GM23338 (cell line): ENCODE data around the gene IFT52. TPM values are rescaled to one million over a fixed set of nuclear protein-coding genes. Genes with fewer than 3 reads are reported as not detected.
A peak's percentile ranks its signal among the peaks of the same experiment; 100 is the strongest.

Experiments
- ATAC-seq: fragments of 200-7000 bp; cut with Tn5 transposase; 3 replicates; pipeline ENCODE4 v1.9.1; 2020
- DNase-seq: peaks from one replicate; pipeline ENCODE4 v3.0.0-alpha.2; 2015; ENCODE audit warnings: low spot score
- H2AFZ ChIP-seq: fragments of 200-600 bp; sonication (generic); 2 replicates; pipeline ENCODE4 v1.8.0; 2016; ENCODE audit warnings: antibody characterized with exemption, mild to moderate bottlenecking, moderate library complexity
- H3F3A ChIP-seq: fragments of 200-600 bp; sonication (generic); replicated peaks from 2 replicates; pipeline ENCODE4 v1.8.0; 2017; ENCODE audit warnings: antibody characterized with exemption, mixed run types, low read depth
- H3K27ac ChIP-seq: fragments of 200-600 bp; sonication (generic); 2 replicates; pipeline ENCODE4 v1.6.1; 2016; ENCODE audit warnings: low read depth
- H3K27me3 ChIP-seq: fragments of 200-600 bp; sonication (generic); 2 replicates; pipeline ENCODE4 v1.8.0; 2016; ENCODE audit warnings: mild to moderate bottlenecking, mixed run types, moderate library complexity; ENCODE audit not compliant: insufficient read depth
- H3K36me3 ChIP-seq: fragments of 200-600 bp; sonication (generic); 2 replicates; pipeline ENCODE4 v1.8.0; 2016; ENCODE audit warnings: mild to moderate bottlenecking; ENCODE audit not compliant: insufficient read depth
- H3K4me1 ChIP-seq: fragments of 200-600 bp; sonication (generic); 2 replicates; pipeline ENCODE4 v1.8.0; 2016; ENCODE audit warnings: mild to moderate bottlenecking, moderate library complexity; ENCODE audit not compliant: insufficient read depth
- H3K4me2 ChIP-seq: fragments of 200-600 bp; sonication (generic); 2 replicates; pipeline ENCODE4 v1.7.1; 2017; ENCODE audit warnings: mixed run types
- H3K4me3 ChIP-seq: fragments of 200-600 bp; sonication (generic); 2 replicates; pipeline ENCODE4 v1.6.1; 2016; ENCODE audit warnings: mixed run types
- H3K79me2 ChIP-seq: fragments of 200-600 bp; sonication (generic); replicated peaks from 2 replicates; pipeline ENCODE4 v1.8.0; 2017; ENCODE audit warnings: mild to moderate bottlenecking; ENCODE audit not compliant: insufficient read depth
- H3K9me2 ChIP-seq: fragments of 200-600 bp; sonication (generic); 2 replicates; pipeline ENCODE4 v1.8.0; 2017; ENCODE audit not compliant: insufficient read depth
- H4K20me1 ChIP-seq: fragments of 200-600 bp; sonication (generic); replicated peaks from 2 replicates; pipeline ENCODE4 v1.8.0; 2017; ENCODE audit warnings: mild to moderate bottlenecking; ENCODE audit not compliant: insufficient read depth
- H3K27ac Mint-ChIP-seq: 2 replicates; pipeline ENCODE4 v1.8.0; 2020; ENCODE audit warnings: inconsistent platforms, mild to moderate bottlenecking, moderate library complexity, mixed read lengths
- H3K27me3 Mint-ChIP-seq: 3 replicates; pipeline ENCODE4 v1.8.0; 2022; ENCODE audit warnings: low read depth, mild to moderate bottlenecking, moderate library complexity, mixed read lengths, inconsistent platforms; ENCODE audit not compliant: insufficient read depth, poor library complexity
- H3K36me3 Mint-ChIP-seq: 3 replicates; pipeline ENCODE4 v1.8.0; 2021; ENCODE audit warnings: low read depth, mild to moderate bottlenecking, inconsistent platforms, moderate library complexity, mixed read lengths
- H3K4me1 Mint-ChIP-seq: 3 replicates; pipeline ENCODE4 v1.8.0; 2020; ENCODE audit warnings: mild to moderate bottlenecking, inconsistent platforms, mixed read lengths
- H3K4me3 Mint-ChIP-seq: 3 replicates; pipeline ENCODE4 v1.8.0; 2021; ENCODE audit warnings: moderate library complexity, mild to moderate bottlenecking, inconsistent platforms, mixed read lengths
- H3K9me3 Mint-ChIP-seq: 3 replicates; pipeline ENCODE4 v1.8.0; 2020; ENCODE audit warnings: moderate library complexity, mild to moderate bottlenecking, inconsistent platforms, mixed read lengths
- CREB1 ChIP-seq: fragments of 250-450 bp; sonication (Bioruptor Pico); IDR thresholded peaks from 2 replicates; pipeline ENCODE4 v1.5.0; 2020; ENCODE audit warnings: low read depth, mild to moderate bottlenecking, moderate library complexity
- JUNB ChIP-seq: IDR thresholded peaks from one replicate; pipeline ENCODE4 v1.6.1; 2016; ENCODE audit warnings: antibody characterized with exemption; ENCODE audit not compliant: unreplicated experiment
- NANOG ChIP-seq: IDR thresholded peaks from 2 replicates; pipeline ENCODE4 v1.6.1; 2016; ENCODE audit warnings: antibody characterized with exemption, borderline replicate concordance
- ZNF114 ChIP-seq: fragments of 250-450 bp; sonication (Bioruptor Pico); IDR thresholded peaks from 2 replicates; pipeline ENCODE4 v1.5.0; 2020; ENCODE audit warnings: mild to moderate bottlenecking, moderate library complexity
- polyA plus RNA-seq: library from polyadenylated mRNA; unstranded; fragments of >200 nt; fragmentation: Nextera tagmentation; extraction: Ambion mirVana; gene quantifications from 2 replicates; pipeline ENCODE4 v1.2.1, GENCODE V29; 2016
- total RNA-seq: library from RNA; depleted of rRNA; stranded (reverse); fragments of >200 nt; shearing (Covaris generic); gene quantifications from 2 replicates; pipeline ENCODE4 v1.2.3, GENCODE V29; 2014
- TF ChIP-seq, protein P1 (sequence below): fragments of 250-450 bp; sonication (Bioruptor Pico); IDR thresholded peaks from 2 replicates; pipeline ENCODE4 v1.5.0; 2020; ENCODE audit warnings: mild to moderate bottlenecking, moderate library complexity
- TF ChIP-seq, protein P2 (sequence below): IDR thresholded peaks from one replicate; pipeline ENCODE4 v1.6.1; 2018; ENCODE audit warnings: antibody characterized with exemption; ENCODE audit not compliant: unreplicated experiment

The IFT52 gene
- total and polyA plus RNA-seq, 2 experiments from 2014 or later = 30.4 to 39.8 TPM

DNA sequence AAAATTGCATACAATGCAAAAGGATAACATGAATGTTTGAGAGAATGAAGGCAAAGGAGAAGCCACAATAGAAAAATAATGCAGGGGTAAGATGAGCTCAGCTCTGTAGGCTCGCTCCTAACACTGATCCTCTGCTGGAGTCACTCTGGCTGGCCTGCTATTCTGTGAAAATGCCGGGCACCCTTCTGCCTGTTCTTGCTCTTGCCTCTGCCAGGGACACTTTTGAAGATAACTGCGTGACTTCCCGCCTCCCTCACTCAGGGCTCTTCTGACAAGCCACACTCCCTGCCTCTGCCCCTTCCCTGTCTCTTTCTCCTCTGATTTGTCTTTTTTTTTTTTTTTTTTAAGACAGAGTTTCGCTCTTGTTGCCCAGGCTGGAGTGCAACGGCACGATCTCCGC lies 40.9 kb downstream of the IFT52 start (continued):
- no peak for TF ChIP-seq ZNF114

DNA sequence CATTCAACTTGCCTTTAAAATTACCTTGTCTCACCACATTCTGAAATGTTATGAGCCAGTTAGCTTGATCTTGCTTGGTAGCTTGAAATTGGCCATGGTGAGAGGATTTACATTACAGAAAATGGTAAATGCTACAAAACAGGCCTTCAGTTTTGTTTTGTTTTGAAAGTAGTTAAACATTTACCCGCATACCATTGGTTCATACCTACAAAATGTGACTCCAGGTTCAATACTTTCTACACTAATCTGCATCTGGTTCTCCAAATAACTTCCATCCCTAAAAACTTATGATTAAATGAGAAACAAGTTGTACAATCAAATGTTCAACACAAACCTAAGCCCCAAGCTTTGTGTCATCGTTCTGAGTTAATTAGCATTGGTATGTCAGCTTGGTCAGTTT lies 45.7 kb downstream of the IFT52 start:
- Histone ChIP-seq H3K27me3 (no peaks in the 10 kb centered on the region), H3K4me1 (no peaks in the 10 kb centered on the region), H3K9me2 (no peaks in the 10 kb centered on the region), H3K36me3 (peaks cover 5% of the 10 kb centered on the region; the same call in 1 of the 2 replicates), H4K20me1 (no peaks in the 10 kb centered on the region), H2AFZ (no peak overlapping the region), H3K4me2 (no peak overlapping the region), H3K27ac (no peak overlapping the region), H3K79me2 (no peaks in the 10 kb centered on the region), H3K4me3 (no peak overlapping the region), H3F3A (no peaks in the 10 kb centered on the region)
- H3K36me3 Mint-ChIP-seq = peaks cover 40% of the 10 kb centered on the region
- no peaks in the 10 kb centered on the region for H3K27me3 Mint-ChIP-seq
- TF ChIP-seq, protein P1, sequence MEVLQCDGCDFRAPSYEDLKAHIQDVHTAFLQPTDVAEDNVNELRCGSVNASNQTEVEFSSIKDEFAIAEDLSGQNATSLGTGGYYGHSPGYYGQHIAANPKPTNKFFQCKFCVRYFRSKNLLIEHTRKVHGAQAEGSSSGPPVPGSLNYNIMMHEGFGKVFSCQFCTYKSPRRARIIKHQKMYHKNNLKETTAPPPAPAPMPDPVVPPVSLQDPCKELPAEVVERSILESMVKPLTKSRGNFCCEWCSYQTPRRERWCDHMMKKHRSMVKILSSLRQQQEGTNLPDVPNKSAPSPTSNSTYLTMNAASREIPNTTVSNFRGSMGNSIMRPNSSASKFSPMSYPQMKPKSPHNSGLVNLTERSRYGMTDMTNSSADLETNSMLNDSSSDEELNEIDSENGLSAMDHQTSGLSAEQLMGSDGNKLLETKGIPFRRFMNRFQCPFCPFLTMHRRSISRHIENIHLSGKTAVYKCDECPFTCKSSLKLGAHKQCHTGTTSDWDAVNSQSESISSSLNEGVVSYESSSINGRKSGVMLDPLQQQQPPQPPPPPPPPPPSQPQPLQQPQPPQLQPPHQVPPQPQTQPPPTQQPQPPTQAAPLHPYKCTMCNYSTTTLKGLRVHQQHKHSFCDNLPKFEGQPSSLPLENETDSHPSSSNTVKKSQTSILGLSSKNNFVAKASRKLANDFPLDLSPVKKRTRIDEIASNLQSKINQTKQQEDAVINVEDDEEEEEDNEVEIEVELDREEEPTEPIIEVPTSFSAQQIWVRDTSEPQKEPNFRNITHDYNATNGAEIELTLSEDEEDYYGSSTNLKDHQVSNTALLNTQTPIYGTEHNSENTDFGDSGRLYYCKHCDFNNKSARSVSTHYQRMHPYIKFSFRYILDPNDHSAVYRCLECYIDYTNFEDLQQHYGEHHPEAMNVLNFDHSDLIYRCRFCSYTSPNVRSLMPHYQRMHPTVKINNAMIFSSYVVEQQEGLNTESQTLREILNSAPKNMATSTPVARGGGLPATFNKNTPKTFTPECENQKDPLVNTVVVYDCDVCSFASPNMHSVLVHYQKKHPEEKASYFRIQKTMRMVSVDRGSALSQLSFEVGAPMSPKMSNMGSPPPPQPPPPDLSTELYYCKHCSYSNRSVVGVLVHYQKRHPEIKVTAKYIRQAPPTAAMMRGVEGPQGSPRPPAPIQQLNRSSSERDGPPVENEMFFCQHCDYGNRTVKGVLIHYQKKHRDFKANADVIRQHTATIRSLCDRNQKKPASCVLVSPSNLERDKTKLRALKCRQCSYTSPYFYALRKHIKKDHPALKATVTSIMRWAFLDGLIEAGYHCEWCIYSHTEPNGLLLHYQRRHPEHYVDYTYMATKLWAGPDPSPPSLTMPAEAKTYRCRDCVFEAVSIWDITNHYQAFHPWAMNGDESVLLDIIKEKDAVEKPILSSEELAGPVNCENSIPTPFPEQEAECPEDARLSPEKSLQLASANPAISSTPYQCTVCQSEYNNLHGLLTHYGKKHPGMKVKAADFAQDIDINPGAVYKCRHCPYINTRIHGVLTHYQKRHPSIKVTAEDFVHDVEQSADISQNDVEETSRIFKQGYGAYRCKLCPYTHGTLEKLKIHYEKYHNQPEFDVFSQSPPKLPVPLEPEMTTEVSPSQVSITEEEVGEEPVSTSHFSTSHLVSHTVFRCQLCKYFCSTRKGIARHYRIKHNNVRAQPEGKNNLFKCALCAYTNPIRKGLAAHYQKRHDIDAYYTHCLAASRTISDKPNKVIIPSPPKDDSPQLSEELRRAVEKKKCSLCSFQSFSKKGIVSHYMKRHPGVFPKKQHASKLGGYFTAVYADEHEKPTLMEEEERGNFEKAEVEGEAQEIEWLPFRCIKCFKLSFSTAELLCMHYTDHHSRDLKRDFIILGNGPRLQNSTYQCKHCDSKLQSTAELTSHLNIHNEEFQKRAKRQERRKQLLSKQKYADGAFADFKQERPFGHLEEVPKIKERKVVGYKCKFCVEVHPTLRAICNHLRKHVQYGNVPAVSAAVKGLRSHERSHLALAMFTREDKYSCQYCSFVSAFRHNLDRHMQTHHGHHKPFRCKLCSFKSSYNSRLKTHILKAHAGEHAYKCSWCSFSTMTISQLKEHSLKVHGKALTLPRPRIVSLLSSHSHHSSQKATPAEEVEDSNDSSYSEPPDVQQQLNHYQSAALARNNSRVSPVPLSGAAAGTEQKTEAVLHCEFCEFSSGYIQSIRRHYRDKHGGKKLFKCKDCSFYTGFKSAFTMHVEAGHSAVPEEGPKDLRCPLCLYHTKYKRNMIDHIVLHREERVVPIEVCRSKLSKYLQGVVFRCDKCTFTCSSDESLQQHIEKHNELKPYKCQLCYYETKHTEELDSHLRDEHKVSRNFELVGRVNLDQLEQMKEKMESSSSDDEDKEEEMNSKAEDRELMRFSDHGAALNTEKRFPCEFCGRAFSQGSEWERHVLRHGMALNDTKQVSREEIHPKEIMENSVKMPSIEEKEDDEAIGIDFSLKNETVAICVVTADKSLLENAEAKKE (CRISPR knock-in tag) = no peak
- TF ChIP-seq CREB1 (CRISPR knock-in tag) (no peak), NANOG (no peak), ZNF114 (no peak), JUNB (no peak)
- TF ChIP-seq, protein P2, sequence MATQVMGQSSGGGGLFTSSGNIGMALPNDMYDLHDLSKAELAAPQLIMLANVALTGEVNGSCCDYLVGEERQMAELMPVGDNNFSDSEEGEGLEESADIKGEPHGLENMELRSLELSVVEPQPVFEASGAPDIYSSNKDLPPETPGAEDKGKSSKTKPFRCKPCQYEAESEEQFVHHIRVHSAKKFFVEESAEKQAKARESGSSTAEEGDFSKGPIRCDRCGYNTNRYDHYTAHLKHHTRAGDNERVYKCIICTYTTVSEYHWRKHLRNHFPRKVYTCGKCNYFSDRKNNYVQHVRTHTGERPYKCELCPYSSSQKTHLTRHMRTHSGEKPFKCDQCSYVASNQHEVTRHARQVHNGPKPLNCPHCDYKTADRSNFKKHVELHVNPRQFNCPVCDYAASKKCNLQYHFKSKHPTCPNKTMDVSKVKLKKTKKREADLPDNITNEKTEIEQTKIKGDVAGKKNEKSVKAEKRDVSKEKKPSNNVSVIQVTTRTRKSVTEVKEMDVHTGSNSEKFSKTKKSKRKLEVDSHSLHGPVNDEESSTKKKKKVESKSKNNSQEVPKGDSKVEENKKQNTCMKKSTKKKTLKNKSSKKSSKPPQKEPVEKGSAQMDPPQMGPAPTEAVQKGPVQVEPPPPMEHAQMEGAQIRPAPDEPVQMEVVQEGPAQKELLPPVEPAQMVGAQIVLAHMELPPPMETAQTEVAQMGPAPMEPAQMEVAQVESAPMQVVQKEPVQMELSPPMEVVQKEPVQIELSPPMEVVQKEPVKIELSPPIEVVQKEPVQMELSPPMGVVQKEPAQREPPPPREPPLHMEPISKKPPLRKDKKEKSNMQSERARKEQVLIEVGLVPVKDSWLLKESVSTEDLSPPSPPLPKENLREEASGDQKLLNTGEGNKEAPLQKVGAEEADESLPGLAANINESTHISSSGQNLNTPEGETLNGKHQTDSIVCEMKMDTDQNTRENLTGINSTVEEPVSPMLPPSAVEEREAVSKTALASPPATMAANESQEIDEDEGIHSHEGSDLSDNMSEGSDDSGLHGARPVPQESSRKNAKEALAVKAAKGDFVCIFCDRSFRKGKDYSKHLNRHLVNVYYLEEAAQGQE = no peak
- ATAC-seq (no peak), DNase-seq (no peak)
- H3K4me3 Mint-ChIP-seq = no peak overlapping the region
- H3K27ac Mint-ChIP-seq = peak overlapping the region; percentile 10
- H3K4me1 Mint-ChIP-seq = no peaks in the 10 kb centered on the region
- H3K9me3 Mint-ChIP-seq = no peaks in the 10 kb centered on the region
